ENCODE measurements around the gene ZNF831.
A peak's percentile ranks its signal among the peaks of the same experiment; 100 is the strongest.

ZNF831 gene

DNA sequence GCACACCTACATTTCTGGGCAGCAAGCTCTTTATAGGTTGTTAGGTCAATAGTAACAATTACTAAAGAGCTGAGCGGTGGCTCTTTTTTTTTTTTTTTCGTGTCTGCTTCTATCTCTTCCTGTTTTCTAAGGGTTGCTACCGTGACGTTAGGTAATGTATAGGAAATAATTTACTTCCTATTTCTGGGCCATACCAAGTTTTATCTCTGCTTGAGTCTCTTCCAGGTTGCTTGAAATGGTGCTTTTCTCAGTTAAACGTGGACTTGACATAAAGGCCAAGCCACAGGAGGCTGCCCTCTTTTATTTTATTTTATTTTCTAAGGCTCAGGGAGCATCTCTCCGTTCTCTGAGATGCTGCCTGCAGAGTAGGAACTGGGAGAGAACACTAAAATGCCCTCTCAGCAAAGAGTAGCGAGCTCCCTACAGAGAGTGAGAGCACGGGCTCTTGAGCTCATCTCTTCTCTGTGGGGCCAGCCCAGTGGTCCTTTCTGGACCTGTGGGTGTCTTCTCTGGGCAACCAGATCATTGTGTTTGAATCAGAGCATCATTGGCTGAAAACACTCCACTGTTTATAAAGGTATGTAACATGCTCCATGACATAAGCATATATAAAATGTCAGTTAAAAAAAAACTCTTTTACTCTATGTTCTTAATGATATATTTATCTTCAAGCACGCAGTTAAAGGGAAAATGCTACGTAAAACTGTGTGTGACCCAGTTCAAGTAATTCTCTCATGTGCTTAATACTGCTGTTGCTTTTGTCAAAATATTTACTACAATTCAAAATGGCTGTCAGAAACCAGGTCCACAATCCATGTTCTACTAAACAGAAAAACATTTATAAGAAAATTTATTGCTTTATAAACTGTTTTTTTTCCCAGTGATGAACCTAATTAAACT lies at the start of gene ZNF831:
Gene ZNF831 (plus strand): TSS at position 191 of the 900 bp plus-strand sequence. CDS start 27,199 bp downstream, outside the sequence.
- DNase-seq = no peak

DNA sequence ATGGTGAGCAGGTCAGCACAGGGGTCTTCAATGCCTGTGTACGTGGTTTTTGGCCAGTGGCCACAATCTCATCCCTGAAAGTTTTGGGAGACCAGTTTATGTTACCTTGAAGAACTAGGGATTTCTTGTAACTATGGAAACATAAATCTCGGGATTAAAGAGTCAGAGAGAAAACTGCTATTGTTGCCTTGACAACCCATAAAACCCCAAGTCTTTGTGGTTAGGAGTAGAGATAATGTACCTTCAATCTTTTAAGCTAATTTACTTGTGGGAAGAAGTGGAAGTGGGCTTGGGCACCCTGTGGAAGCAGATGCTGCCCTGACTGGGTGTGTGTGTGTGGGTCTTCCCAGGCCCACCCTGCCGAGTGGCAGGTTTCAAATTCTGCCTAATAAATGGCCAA lies 46.1 kb upstream of the ZNF831 start:
- no peak for DNase-seq

DNA sequence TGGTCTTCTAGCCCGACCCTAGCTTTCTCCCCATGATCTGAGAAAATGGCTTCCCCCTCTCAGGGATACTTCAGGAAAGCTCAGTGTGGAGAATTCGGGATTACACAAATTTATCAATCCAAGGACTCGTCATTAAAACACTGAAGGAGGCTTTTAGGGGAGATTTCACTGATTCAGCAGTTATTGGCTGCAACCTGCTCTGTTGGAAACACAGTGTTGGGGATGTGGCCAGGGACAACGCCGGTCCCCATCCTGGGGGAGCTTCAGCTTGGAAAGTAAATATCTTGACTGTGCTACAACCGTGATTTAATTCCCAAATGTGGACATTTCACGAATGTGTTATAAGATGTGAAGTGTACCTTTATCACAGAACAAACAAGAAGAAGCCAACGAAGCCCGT lies 44.8 kb upstream of the ZNF831 start:
- no peak for DNase-seq

DNA sequence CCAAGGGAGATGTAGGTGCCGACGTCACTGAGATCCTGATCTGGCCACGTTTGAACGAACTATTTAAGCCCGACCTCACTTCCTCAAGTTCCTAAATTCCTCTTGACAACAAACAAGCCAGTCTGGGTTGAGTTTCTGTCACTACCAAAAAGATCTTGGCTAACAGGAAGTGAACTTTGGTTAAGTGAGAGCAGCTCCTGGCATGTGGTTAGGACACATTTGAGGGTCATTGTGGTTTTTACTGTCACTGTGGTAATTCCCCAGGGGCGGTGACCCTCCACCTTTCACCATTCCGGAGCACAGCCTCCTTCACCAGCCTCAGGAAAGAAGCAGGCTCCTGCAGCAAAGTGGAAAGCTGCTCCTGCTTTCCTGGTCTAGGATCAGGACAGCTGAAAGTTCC lies 43.1 kb upstream of the ZNF831 start:
- peak; percentile 33 for DNase-seq

DNA sequence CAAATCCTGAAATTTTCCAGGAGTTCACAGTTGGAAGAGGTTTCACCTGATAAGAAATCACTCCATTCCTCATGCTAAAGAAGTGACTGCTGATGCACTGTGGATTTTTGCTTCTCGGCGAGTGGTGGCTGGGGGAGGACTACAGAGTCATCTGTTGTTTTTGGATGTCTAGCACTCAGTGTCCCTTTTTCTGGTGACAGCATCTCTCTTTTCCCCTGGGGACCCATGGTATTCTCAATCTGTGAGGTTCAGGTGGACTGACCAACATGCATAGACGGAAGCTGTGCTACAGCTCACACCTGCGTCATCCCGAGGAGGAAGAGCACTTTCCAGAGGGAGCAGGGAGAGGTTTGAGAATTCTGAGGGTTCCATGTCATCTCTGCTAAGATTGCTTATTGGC lies 42.7 kb upstream of the ZNF831 start:
- no peak for DNase-seq

DNA sequence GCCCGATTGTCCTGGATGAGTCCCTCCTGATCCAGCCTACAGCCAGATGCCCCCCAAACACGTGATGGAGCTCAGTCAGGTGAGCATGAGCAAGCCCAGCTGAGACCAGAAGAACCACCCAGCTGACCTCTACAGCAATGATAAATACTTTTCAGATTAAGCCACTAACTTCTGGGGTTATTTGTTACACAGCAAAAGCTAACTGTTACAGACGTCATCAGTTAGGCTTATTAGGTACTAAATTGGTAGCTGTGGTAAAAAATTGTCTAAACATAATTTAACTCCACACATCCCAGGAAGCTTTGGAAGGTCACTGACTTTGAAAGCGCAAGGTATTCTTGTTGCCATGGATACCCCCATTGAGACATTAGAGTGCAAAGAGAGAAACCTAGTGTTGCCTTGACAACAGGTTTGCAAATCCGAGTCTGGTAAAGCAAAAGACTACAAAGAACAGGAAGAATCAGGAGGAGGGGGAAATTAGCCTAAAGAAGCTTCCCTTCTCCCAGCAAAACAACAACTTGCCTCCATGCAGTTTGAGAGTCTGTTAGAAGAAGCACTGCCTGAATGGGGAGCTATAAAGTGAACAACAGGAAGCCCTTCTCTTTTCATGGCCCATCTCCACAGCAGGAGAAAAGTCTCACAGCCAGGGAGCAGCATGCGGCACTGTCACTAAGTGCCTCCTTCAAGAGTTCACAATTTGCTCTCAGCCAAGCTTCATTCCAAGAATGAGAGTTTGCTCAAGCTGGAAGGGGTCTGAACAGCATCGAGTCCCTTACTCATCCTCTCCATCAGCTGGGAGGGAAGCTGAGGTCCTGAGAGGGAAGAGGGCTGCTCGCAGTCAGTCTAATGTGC lies 41.7 kb upstream of the ZNF831 start:
- DNase-seq = peak; percentile 51

DNA sequence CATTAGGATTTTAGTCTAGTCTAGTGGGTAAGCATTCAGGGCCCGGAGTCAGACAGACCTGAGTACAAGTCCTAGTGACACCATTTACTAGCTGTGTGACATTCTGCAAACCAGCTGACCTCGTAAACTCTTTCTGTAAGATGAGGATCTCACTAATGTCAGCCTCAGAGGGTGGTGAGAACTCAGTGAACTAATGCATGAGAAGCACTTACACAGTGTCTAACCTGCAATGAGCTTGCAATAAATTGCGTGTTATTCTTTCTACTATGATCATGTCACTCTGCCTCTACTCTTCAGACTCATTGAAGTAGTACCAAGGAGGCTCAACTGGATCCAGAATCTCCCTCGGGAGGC lies 41.1 kb upstream of the ZNF831 start:
- no peak for DNase-seq

DNA sequence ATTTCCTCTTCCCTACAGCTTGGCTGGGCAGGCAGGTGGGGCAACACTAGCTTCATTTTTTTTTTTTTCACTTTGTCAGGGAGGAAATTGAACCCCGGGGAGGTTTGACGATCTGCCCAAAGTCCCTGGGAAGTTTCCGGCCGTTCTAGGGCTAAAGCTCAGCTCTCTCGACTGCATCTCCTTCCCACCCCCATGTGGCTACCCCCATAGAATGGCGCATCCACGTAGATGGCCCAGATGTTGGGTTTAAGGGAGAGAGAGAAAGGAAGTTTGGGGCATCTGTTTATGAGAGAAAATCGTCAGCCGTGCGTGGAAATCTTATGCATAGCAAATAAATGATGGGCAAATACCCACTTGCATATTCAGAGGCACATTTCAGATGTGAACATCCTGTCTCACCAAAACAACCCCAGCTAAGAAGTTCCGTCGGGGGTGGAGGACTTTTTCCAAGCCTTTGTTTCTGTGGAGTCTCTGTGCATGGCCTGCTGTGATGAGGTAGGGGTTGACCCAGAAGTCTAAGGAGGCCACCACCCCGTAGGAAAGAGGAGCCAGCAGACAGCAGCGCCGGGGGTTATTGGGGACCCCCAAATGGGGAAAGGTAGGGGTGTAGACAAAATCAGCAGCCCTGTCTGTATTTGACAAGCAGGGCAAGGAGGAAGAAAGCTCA lies 40.5 kb upstream of the ZNF831 start:
- peak; percentile 62 for DNase-seq

DNA sequence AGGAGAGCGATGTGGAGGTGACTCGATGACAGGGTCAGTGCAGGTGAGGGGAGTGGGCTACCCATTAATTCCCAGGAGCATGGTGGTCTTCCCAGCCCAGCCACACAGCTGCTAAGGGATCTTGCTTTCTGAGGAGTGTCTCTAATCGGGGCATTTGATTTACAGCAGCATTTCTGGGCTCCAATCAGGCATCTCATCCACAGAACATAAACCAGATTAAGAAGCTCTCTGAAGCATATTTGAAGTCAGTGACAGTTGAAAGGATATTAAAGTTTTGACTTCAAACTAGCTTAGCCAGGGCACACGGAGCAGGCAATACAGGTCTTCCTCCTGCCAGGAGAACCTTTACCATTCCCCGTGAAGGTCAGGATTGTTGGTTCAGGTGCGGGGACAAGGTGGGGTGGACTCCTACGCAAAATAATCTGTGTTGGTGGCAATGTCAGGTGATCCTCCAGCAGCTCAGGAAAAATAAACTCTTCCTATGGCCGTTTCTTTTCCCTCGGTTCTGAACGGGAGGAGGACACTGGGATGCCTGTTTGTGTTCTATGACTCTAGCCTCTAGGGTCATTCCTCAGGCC lies 39.9 kb upstream of the ZNF831 start:
- no peak for DNase-seq

DNA sequence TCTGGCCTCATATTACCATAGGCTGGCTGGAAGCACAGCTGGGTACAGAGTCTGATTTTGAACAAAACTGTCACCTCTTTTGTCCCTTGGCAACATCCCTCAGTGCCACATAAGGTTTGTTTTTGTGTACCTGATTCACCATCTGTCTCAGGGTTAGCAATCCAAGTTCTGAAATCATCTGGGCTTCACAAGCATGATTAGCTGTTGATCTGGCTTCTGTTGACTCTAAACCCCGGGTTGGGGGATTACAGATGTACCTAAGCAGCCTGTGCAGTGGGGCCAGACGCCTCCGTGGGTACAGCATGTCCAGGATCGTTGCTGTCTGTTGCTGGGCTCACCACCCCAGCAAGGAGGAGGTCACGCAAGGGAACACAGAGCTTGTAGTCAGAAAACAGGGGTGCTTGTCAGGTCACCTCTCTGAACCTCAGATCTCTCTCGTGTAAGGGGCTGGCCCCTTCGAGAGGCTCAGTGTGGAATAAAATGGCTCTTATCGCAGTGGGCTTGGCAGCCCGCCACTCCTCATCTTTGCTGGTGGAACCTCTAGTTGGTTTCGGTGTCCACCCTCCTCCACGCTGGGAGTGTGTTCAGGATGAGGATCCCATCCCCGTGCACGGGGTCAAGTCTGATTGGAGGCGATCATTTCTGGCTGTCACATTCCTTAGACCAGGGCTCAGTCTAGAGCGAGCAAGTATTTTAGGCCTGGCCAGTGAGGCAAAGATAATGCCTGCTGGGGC lies 39.2 kb upstream of the ZNF831 start:
- DNase-seq = no peak

DNA sequence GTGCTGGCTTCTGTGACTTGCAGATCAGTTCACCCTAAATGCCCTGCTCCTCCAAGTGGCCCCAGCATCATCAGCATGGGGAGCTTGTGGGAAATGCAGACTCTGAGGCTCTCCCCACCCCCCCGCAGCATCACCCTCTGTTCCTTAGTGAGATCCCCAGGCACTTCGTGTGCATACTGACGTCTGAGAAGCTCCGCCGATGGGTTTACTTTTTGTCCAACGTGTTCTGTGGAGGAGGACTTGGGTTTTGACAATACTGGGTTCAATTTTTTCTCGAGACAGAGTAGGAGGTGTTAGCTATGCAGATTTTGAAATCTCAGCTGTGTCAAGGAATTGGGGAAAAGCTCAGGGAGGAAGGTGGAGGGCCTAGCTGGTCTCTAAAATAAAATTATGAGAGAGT lies 38.3 kb upstream of the ZNF831 start:
- DNase-seq = no peak

DNA sequence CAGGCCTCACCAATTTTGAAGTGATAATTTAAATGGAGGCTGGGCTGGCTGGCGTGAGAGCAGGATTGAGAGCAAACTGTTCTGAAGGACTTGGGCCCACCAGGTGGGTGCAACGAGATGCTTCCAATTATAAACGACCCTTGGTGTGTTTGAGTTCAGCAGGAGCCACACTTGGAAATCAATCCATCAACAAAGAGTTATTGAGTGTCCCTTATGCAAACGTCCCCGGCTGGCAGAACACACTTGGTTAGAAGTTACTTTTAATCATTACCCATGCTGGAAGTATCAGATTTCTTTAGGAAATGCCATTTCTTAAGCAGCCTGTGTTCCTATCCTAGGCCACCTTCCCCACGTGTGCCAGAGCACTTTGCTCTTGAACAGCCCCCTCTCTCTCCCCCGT lies 37.8 kb upstream of the ZNF831 start:
- DNase-seq = no peak

DNA sequence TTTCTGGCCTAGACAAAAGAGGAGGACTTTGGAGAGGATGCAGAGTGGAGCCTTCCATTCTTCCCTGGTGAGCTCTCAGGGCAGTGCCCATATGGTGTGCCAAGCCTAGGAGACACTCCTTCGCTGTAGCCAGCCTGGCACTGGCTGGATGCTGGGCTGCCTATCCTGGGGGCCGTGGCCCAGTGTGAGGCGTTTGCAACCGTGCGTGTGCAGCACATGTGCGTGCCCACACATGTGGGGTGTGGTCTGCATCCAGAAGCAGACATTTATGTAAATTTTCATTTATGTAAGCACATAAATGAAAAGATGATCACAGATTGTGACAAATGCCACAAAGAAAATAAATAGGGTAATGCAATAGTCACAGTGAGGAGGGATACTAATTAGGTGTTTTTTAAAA lies 35.8 kb upstream of the ZNF831 start:
- no peak for DNase-seq

DNA sequence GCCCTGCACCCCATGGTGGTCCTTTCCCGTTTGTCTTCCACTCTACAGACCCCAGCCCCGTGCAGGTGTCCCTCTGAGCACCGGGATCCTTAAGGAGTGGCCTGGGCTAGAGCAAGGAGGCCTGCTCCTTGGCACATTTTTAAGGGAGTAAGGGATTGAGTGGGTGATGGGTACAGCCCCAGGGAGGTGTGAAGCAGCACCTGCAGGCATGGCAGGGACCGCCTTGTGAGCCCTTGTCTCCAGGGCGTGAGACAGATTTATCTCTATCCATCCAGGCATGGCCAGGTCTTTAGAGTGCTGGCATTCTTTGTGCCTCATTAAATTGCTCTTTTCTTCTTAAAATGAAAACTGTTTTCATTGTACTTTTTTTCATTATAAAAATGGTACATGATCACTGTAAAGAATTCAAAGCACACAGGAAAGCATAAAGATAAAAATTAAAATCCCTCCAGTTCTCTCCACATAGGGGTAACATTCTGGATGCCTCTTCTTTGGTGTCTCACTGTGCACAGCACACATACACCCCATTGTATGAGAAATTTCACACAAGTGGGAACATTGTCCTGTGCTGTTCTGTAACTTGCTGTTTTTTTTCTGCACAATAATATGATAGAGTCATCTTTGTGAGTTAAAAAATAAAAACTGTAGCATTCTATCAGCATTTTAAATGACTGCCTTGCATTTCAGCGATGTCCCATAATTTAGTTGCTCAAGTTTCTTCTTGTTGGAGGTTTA lies 31.9 kb upstream of the ZNF831 start:
- no peak for DNase-seq

DNA sequence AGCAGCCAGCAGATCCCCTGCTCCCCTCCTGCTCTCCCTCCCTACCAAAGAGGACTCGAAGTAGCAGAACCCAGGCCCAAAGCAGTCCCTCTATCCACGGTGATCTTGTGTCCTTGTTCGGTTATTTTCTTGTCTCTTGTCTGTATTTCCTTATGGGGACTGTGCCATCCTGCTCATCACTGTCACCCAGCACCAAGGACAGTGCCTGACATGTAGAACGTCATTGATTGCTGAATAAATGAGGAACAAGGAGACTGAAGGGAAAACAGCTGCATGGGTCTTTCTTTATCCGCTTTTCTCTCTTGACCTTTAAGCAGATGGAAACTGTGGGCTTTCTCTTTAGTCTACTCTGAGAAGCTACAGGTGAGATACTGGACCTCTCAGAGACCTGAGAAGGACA lies 29.4 kb upstream of the ZNF831 start:
- DNase-seq = no peak

DNA sequence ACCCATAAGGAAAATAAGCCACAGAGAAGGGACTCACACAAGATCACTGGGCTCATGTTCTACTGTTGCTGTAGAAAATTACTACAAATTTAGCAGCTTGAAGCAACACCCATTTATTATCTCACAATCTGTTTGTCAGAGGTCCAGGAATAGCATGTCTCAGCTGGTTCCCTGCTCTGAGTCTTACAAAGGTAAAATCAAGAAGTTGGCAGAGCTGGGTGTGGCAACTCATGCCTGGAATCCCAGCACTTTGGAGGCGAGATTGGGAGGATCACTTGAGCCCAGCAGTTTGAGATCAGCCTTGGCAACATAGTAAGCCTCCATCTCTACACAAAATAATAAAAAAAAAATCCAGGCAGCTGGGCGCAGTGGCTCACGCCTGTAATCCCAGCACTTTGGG lies 28.5 kb upstream of the ZNF831 start:
- no peak for DNase-seq

DNA sequence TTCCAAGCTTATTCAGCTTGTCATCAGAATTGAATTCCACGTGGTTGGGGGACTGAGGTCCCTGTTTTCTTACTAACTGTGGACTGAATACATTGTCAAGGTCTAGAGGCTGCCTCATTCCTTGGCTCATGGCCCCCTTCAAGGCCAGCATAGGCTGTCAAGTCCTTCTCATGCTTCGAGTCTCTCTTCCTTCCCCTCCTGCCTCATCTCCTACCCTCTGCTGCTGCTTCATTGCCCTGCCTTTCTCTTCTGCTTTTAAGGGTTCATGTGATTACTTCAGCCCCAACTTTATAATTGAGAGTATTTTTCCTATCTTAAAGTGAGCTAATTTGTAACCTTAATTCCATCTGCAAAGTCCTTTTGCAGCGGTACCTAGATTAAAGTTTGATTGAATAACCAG lies 27.6 kb upstream of the ZNF831 start:
- DNase-seq = no peak

DNA sequence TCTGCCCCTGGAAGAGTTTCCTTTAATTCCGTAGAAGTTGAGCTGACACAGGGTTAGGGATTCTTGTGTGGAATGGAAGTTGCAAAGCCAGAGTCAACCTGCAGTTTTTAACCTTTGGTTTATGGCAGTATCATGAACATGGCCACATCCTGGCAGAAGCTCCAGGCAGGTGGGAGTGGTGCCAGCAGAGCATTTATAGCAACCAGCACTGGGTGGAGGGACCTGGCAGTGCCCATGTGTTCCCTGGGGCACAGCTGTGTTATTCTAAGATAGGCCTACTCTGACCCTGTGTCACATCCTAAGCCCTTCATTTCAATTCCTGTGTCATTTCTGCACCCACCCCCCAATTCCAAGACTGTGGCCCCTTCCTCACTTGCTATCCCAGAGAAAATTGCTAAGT lies 26.1 kb upstream of the ZNF831 start:
- DNase-seq = no peak

DNA sequence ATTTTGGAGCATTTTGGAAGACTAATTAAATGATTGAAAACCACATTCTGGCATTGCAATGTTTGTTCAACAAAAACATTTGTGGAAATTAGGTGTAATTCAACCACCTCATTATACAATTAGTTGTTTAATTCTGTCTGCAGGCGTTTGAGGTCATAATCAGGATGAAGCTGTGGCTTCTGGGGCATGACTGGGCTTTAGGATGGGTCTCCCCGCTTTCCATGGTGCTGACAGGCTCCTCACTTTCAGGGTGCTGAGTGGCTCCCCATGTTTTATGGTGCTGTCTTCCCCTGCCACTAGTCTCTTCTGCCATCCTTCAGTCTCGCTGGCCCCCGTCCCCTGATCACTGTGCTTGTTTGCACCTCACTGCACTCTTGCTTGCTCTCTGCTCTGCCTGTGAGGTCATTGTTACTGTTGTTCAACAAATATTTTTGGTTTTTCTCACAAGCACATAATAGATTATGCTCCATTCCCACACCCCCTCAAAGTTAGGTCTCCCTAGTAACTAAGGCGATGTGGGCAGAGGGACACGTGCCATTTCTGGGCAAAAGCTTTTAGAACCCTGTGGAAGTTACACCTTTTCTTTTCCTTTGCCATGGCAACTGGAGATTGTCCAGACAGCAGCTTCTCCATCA lies 25.4 kb upstream of the ZNF831 start:
- DNase-seq = no peak

DNA sequence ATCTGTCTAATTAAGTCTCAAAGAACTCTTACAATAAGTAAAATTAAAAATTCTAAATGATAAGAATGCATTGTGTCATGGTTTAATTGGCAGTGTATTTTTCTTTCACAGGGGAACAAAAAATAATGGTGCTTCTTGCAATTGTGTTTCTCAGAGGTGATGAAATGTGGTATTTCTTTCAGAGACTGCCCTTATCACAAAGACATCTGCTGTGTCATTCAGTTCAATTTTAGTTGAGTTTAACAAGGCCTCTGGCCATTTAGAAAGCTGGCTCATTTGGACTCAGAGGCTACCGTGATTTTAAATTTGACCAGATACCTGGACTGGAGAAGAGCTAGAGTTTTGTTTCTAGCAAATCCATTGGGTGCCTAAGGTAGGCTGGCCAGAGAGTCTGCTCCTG lies 23.6 kb upstream of the ZNF831 start:
- no peak for DNase-seq

Measured in activated T-cell treated with anti-CD3 and anti-CD28 coated beads, Interleukin-2, amount 50 U/mL, for 1 hour (primary cell).